Uterus (tissue), 2 donors: ENCODE measurements around the gene CHST12.

Source experiments
- POLR2A ChIP-seq, 2 donors: fragments of 450-650 bp; IDR thresholded peaks; one replicate each; pipeline ENCODE4 v1.6.1; 2016; ENCODE audit warnings: antibody characterized with exemption in 2 of 2, mild to moderate bottlenecking in 1 of 2, moderate library complexity in 1 of 2
- TF ChIP-seq, protein P1 (sequence below), 4 experiments: fragments of 200-600 bp in 2 of 4; fragments of 450-650 bp in 2 of 4; sonication (generic) in 2 of 4; IDR thresholded peaks; one replicate each; pipeline ENCODE4 v1.5.1; 2016 to 2019; ENCODE audit warnings: antibody characterized with exemption in 4 of 4, mild to moderate bottlenecking in 2 of 4, moderate library complexity in 1 of 4

DNA sequence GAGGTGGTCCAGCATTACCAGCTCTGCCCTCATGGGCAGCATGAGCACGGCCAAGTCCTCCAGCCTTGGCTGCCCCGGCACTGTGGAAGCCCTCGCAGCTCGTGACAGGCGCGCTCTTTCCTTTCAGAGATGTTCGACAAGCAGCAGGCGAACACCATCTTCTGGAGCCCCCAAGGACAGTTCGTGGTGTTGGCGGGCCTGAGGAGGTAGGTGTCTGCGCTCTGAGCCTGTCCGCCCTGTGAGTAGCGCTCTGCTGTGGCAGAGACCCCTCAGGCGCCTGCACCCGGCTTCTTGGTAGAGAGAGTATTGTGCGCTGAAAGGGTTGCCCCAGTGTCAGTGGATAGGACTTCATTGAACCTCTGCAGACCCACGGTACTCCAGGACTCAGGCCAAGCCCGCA, 29.0 kb upstream of the CHST12 start:
- TF ChIP-seq, protein P1, sequence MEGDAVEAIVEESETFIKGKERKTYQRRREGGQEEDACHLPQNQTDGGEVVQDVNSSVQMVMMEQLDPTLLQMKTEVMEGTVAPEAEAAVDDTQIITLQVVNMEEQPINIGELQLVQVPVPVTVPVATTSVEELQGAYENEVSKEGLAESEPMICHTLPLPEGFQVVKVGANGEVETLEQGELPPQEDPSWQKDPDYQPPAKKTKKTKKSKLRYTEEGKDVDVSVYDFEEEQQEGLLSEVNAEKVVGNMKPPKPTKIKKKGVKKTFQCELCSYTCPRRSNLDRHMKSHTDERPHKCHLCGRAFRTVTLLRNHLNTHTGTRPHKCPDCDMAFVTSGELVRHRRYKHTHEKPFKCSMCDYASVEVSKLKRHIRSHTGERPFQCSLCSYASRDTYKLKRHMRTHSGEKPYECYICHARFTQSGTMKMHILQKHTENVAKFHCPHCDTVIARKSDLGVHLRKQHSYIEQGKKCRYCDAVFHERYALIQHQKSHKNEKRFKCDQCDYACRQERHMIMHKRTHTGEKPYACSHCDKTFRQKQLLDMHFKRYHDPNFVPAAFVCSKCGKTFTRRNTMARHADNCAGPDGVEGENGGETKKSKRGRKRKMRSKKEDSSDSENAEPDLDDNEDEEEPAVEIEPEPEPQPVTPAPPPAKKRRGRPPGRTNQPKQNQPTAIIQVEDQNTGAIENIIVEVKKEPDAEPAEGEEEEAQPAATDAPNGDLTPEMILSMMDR (IDR thresholded peaks at IDR 0.05) = no peak
- no peak for TF ChIP-seq POLR2A (IDR thresholded peaks at IDR 0.05)
